IPS-18c (cell line): Measurements from ENCODE around the gene WIPF2.

ENCODE experiments used
- H3K4me3 ChIP-seq: 2 replicates; pipeline ENCODE4 v1.7.0; 2013; ENCODE audit warnings: low read depth, mild to moderate bottlenecking, low read length, moderate library complexity; ENCODE audit not compliant: insufficient read depth
- H3K9me3 ChIP-seq: one replicate; pipeline ENCODE4 v1.6.1; 2013; ENCODE audit warnings: mild to moderate bottlenecking, low read length, moderate library complexity; ENCODE audit not compliant: control insufficient read depth, insufficient read depth

The WIPF2 gene, protein sequence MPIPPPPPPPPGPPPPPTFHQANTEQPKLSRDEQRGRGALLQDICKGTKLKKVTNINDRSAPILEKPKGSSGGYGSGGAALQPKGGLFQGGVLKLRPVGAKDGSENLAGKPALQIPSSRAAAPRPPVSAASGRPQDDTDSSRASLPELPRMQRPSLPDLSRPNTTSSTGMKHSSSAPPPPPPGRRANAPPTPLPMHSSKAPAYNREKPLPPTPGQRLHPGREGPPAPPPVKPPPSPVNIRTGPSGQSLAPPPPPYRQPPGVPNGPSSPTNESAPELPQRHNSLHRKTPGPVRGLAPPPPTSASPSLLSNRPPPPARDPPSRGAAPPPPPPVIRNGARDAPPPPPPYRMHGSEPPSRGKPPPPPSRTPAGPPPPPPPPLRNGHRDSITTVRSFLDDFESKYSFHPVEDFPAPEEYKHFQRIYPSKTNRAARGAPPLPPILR

GRCh38 chr17:40218740-40219593 is at the start of gene WIPF2:
TSS of gene WIPF2 (plus strand) at chr17:40219304. CDS start at chr17:40256460, 37,156 bp downstream.
- Histone ChIP-seq H3K9me3 (no peaks in the 10 kb centered on the region), H3K4me3 (peak within 1 kb of the TSS; percentile 56)

GRCh38 chr17:40170325-40170724 is 48.8 kb upstream of the WIPF2 start:
- H3K4me3 ChIP-seq, result no peak overlapping the region
- H3K9me3 ChIP-seq, result peaks cover 2% of the 10 kb centered on the region

GRCh38 chr17:40171750-40172149 is 47.4 kb upstream of the WIPF2 start:
- Histone ChIP-seq H3K9me3 (peaks cover 2% of the 10 kb centered on the region), H3K4me3 (no peak overlapping the region)

DNA sequence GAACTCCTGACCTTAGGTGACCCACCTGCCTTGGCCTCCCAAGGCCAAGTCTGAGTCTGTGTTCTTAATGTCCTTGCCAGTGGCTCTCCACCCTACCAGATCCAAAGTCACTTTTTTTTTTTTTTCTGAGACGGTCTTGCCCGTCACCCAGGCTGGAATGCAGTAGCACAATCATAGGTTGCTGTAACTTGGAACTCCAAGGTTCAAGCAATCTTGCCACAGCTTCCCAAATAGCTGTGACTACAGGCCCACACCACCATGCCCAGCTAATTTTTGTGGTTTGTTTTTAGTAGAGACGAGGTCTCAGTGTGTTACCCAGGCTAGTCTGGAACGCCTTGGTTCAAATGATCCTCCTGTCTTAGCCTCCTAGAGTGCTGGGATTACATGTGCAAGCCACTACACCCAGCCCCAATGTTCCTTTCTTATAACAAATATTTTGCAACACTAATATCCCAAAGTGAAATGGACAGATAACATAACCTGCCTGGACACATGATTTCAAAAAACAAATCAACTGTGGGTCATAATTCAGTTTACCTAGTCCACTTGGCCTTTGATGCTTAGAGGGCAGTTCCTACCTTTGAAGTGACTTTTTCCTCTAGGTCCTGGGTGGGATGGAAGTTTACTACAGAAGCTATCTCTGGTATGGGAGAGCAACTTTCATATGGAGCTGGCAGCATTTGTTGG is 45.9 kb upstream of the WIPF2 start:
- Histone ChIP-seq H3K9me3 (peaks cover 2% of the 10 kb centered on the region), H3K4me3 (no peak overlapping the region)

GRCh38 chr17:40173778-40174135 is 45.3 kb upstream of the WIPF2 start:
- H3K4me3 ChIP-seq, result no peak overlapping the region
- peaks cover 2% of the 10 kb centered on the region for H3K9me3 ChIP-seq

DNA sequence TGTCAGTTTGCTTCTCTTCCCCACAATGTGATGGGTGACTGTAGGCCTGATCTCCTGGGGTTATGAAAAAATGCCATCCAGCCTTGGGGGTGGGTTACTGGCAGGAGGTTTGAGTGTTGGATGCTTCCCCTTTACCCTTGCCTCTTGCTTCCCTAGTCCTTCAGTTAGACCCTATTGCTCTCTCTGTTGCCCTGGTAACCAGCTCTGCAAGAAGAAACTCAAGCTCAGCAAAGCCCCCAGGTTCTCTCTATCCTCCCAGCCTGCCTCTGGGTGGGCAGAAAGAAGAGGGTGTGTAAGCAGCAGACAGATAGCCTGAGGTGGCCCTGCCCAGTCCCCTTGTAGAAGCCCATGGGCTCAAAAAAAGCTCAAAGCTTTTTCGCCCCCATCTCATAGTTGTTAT is 44.6 kb upstream of the WIPF2 start:
- Histone ChIP-seq H3K4me3 (no peak overlapping the region), H3K9me3 (peaks cover 2% of the 10 kb centered on the region)

GRCh38 chr17:40175928-40176753 is 43.0 kb upstream of the WIPF2 start:
- no peak overlapping the region for H3K4me3 ChIP-seq

DNA sequence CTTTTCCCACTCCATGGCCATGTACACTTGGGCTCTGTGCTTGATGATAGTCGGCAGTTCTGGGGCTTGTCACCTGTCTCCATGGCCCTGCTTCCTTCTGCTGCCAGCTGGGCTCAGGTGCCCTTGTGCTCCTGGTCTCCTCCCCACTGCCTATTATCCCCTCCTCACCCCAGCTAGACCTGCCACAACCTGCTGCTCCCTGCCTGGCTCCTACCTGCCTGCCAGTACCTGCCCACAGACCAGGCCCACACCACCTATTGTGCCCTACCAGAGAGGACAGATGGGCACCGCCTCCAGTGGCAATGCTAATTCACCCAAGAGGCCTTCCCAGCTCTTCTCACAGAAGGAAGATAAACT is 42.4 kb upstream of the WIPF2 start:
- Histone ChIP-seq H3K4me3 (no peak overlapping the region), H3K9me3 (no peaks in the 10 kb centered on the region)

More at GRCh38 chr17:40175928-40176753, 43.0 kb upstream of the WIPF2 start:
- peaks cover 2% of the 10 kb centered on the region for H3K9me3 ChIP-seq

DNA sequence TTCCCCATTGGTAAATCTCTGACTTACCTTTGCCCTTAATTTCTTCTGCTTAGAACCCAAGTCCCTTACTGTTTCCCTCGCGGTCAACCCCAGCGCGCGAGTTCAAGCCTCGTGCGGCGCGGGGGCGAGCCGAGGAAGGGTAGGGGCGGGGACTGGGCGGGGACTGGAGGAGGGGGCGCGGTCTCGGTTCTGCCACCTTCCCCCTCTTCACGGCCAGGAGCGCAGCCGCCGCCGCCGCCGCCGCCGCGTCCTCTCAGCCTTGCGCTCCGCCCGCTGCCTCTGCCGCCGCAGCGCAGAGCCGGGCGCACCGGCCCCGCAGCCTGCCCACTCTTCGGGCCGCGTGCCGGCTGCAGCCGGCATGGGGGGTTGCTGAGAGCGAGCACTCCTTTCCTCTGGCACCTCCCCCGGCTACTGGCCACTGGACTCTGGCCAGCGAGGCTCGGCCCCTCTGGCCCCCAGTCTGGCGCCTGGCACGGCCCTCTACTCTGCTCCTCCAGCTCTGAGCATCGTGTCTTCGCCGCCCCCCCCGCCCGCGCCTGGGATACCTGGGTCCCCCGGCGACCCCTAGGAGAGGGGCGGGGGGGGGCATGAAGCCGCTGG is 41.7 kb upstream of the WIPF2 start, which contains the start of gene RAPGEFL1:
Gene RAPGEFL1, plus strand, starts transcription at position 196 of the 600 bp plus-strand sequence. Its CDS starts 392 bp downstream, at position 588.
- peak within 1 kb of the TSS; percentile 71 for H3K4me3 ChIP-seq
- no peaks in the 10 kb centered on the region for H3K9me3 ChIP-seq

DNA sequence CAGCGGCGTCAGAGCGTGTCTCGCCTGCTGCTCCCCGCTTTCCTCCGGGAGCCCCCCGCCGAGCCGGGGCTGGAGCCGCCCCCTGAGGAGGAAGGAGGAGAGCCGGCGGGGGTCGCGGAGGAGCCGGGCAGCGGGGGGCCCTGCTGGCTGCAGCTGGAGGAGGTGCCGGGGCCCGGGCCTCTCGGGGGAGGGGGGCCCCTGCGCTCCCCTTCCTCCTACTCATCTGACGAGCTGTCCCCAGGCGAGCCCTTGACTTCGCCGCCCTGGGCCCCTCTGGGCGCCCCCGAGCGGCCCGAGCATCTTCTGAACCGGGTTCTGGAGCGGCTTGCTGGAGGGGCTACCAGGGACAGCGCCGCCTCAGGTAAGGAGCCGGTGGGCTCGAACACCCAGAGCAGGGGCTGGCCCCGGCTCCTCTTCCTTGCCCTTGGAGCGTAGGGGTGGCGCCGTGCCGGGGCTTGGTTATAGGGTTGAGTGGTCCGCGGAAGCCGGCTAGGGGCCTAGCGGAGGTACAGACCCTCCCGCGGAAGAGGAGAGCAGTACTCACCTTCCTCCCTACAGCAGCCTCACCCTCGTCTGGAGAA is 41.0 kb upstream of the WIPF2 start:
- Histone ChIP-seq H3K9me3 (no peaks in the 10 kb centered on the region), H3K4me3 (peak overlapping the region; percentile 71)

DNA sequence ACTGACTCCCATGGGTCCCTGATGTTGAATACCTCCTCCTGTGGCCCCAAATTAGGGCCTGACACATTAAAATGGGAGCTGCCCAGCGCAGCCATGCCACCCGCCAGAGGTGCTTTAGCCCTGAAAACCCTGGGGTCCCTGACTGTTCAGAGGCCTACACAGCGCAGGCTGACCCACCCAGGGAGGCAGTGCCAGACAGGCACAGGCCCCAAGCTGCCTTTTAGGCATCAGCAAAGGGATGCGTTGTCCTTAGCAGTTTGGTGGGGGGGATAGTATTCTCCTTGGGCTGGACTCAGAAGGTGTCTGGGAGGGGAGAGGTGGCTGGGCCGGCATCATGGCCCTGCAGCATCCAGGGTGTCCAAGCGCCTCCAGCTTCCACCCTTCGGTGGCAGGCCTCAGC is 40.4 kb upstream of the WIPF2 start:
- peak overlapping the region; percentile 71; the same call in 1 of the 2 replicates for H3K4me3 ChIP-seq
- H3K9me3 ChIP-seq, result no peaks in the 10 kb centered on the region

- Histone ChIP-seq H3K4me3 (no peak overlapping the region), H3K9me3 (no peaks in the 10 kb centered on the region)
Measured at GRCh38 chr17:40179923-40180659, 39.0 kb upstream of the WIPF2 start.

- H3K4me3 ChIP-seq, result no peak overlapping the region
- H3K9me3 ChIP-seq, result no peaks in the 10 kb centered on the region
Measured at GRCh38 chr17:40180694-40181093, 38.4 kb upstream of the WIPF2 start.

GRCh38 chr17:40181205-40181604 is 37.9 kb upstream of the WIPF2 start:
- Histone ChIP-seq H3K4me3 (no peak overlapping the region), H3K9me3 (no peaks in the 10 kb centered on the region)

- H3K4me3 ChIP-seq, result no peak overlapping the region
- no peaks in the 10 kb centered on the region for H3K9me3 ChIP-seq
Measured at GRCh38 chr17:40182606-40183005, 36.5 kb upstream of the WIPF2 start.
